Trophoblast cell (in vitro differentiated cells and primary cell): Measurements from ENCODE around the gene NKTR.

ENCODE experiments used
- DNase-seq, 2 donors: peaks; one replicate each; pipeline ENCODE4 v3.0.0-alpha.2; 2016
- H2AFZ ChIP-seq: 2 replicates; pipeline ENCODE4 v1.6.1; 2013; ENCODE audit warnings: low read length, moderate library complexity, mild to moderate bottlenecking; ENCODE audit not compliant: insufficient read depth, poor library complexity
- H2AK5ac ChIP-seq: 2 replicates; pipeline ENCODE4 v1.6.1; 2013; ENCODE audit warnings: mild to moderate bottlenecking, low read length
- H2BK120ac ChIP-seq: 2 replicates; pipeline ENCODE4 v1.6.1; 2013; ENCODE audit warnings: low read length, mild to moderate bottlenecking, moderate library complexity; ENCODE audit not compliant: insufficient read depth, poor library complexity
- H2BK12ac ChIP-seq: 2 replicates; pipeline ENCODE4 v1.6.1; 2013; ENCODE audit warnings: mild to moderate bottlenecking, low read length, moderate library complexity
- H2BK5ac ChIP-seq: 2 replicates; pipeline ENCODE4 v1.6.1; 2013; ENCODE audit warnings: low read length, low read depth, moderate library complexity, mild to moderate bottlenecking; ENCODE audit not compliant: poor library complexity
- H3K14ac ChIP-seq: 2 replicates; pipeline ENCODE4 v1.6.1; 2013; ENCODE audit warnings: mild to moderate bottlenecking, low read length
- H3K18ac ChIP-seq: 2 replicates; pipeline ENCODE4 v1.6.1; 2013; ENCODE audit warnings: mild to moderate bottlenecking, low read length
- H3K23ac ChIP-seq: 2 replicates; pipeline ENCODE4 v1.6.1; 2013; ENCODE audit warnings: low read length
- H3K27ac ChIP-seq: 2 replicates; pipeline ENCODE4 v1.5.1; 2013; ENCODE audit warnings: low read depth, mild to moderate bottlenecking, inconsistent platforms, low read length, moderate library complexity
- H3K27me3 ChIP-seq: 2 replicates; pipeline ENCODE4 v1.6.1; 2013; ENCODE audit warnings: inconsistent platforms, mild to moderate bottlenecking, low read length, moderate library complexity; ENCODE audit not compliant: insufficient read depth
- H3K36me3 ChIP-seq, 2 experiments: 1 replicate in 1 of 2; 2 replicates in 1 of 2; pipeline ENCODE4 v1.6.1; 2013; ENCODE audit warnings: low read length in 2 of 2, mild to moderate bottlenecking in 2 of 2, moderate library complexity in 1 of 2; ENCODE audit not compliant: insufficient read depth in 2 of 2, control insufficient read depth in 1 of 2
- H3K4ac ChIP-seq: 2 replicates; pipeline ENCODE4 v1.6.1; 2013; ENCODE audit warnings: low read depth, mild to moderate bottlenecking, low read length, moderate library complexity
- H3K4me1 ChIP-seq, 2 experiments: 1 replicate in 1 of 2; 2 replicates in 1 of 2; pipeline ENCODE4 v1.6.1; 2013; ENCODE audit warnings: low read length in 2 of 2, mild to moderate bottlenecking in 2 of 2, moderate library complexity in 1 of 2; ENCODE audit not compliant: insufficient read depth in 2 of 2, control insufficient read depth in 1 of 2
- H3K4me2 ChIP-seq: 2 replicates; pipeline ENCODE4 v1.6.1; 2013; ENCODE audit warnings: inconsistent platforms, mild to moderate bottlenecking, low read length, moderate library complexity
- H3K4me3 ChIP-seq: 2 replicates; pipeline ENCODE4 v1.5.1; 2013; ENCODE audit warnings: mild to moderate bottlenecking, low read depth, low read length, inconsistent platforms
- H3K79me1 ChIP-seq: one replicate; pipeline ENCODE4 v1.6.1; 2013; ENCODE audit warnings: low read length
- H3K79me2 ChIP-seq: 2 replicates; pipeline ENCODE4 v1.6.1; 2013; ENCODE audit warnings: low read length, mild to moderate bottlenecking; ENCODE audit not compliant: control insufficient read depth, insufficient read depth, poor library complexity
- H3K9ac ChIP-seq: 2 replicates; pipeline ENCODE4 v1.6.1; 2013; ENCODE audit warnings: mild to moderate bottlenecking, low read length
- H3K9me3 ChIP-seq: 2 replicates; pipeline ENCODE4 v1.6.1; 2013; ENCODE audit warnings: low read depth, mild to moderate bottlenecking, control low read depth, inconsistent platforms, low read length; ENCODE audit not compliant: insufficient read depth
- H4K12ac ChIP-seq: 2 replicates; pipeline ENCODE4 v1.6.1; 2013; ENCODE audit warnings: low read depth, mild to moderate bottlenecking, low read length, moderate library complexity
- H4K8ac ChIP-seq: 2 replicates; pipeline ENCODE4 v1.6.1; 2013; ENCODE audit warnings: low read depth, mild to moderate bottlenecking, low read length, moderate library complexity
- H4K91ac ChIP-seq: one replicate; pipeline ENCODE4 v1.6.1; 2013; ENCODE audit warnings: low read depth, mild to moderate bottlenecking, low read length, moderate library complexity
- WGBS: extraction: QIAGEN DNeasy Blood & Tissue Kit; methylation state at CpG from one replicate; pipeline ENCODE4 v1.1.7; 2013; ENCODE audit warnings: missing lambda C conversion rate; ENCODE audit not compliant: insufficient read length, insufficient coverage; ENCODE audit errors: extremely low coverage; 5-methylcytosine and 5-hydroxymethylcytosine counted together

NKTR gene

GRCh38 chr3:42590989-42591756 is 9.3 kb upstream of the NKTR start:
- Histone ChIP-seq H3K9me3 (no peaks in the 10 kb centered on the region), H3K4me3 (peak overlapping the region; percentile 94), H3K23ac (no peak overlapping the region), H2BK12ac (no peak overlapping the region), H4K8ac (peak overlapping the region; percentile 67), H3K4ac (peak overlapping the region; percentile 81), H2AK5ac (peak overlapping the region; percentile 3), H3K4me2 (peak overlapping the region; percentile 64), H4K12ac (no peak overlapping the region), H2AFZ (peak overlapping the region; percentile 11), H3K36me3 (peaks cover 0 to 5% of the 10 kb centered on the region in 2 experiments), H3K18ac (peak overlapping the region; percentile 47), H2BK120ac (peak overlapping the region; percentile 6), H3K9ac (peak overlapping the region; percentile 90), H3K27ac (no peak overlapping the region), H3K79me2 (peaks cover 6% of the 10 kb centered on the region), H2BK5ac (no peak overlapping the region), H3K79me1 (peaks cover 7% of the 10 kb centered on the region), H3K4me1 (peaks cover 11 to 12% of the 10 kb centered on the region in 2 experiments), H3K27me3 (no peaks in the 10 kb centered on the region), H3K14ac (peak overlapping the region; percentile 46), H4K91ac (no peak overlapping the region)
- WGBS: no CpG with 5 or more reads among the region's 44 CpGs
- peak in 1 of 2 donors; percentile 22 for DNase-seq

- no peak overlapping the region for H2BK12ac ChIP-seq
- H3K79me2 ChIP-seq: peaks cover 6% of the 10 kb centered on the region
- H3K36me3 ChIP-seq: peaks cover 0 to 5% of the 10 kb centered on the region in 2 experiments
- peak overlapping the region; percentile 67 for H4K8ac ChIP-seq
- no peak overlapping the region for H3K4me3 ChIP-seq
- no peaks in the 10 kb centered on the region for H3K27me3 ChIP-seq
- no peak overlapping the region for H3K27ac ChIP-seq
- H2BK120ac ChIP-seq: no peak overlapping the region
- H3K18ac ChIP-seq: no peak overlapping the region
- H3K4me1 ChIP-seq: peaks cover 11 to 12% of the 10 kb centered on the region in 2 experiments
- H3K23ac ChIP-seq: no peak overlapping the region
- no peak overlapping the region for H2AK5ac ChIP-seq
- no CpG with 5 or more reads among the region's 4 CpGs for WGBS
- H3K9ac ChIP-seq: no peak overlapping the region
- no peak overlapping the region for H4K91ac ChIP-seq
- no peak overlapping the region for H3K14ac ChIP-seq
- H3K4me2 ChIP-seq: peak overlapping the region; percentile 64
- no peak for DNase-seq
- peaks cover 7% of the 10 kb centered on the region for H3K79me1 ChIP-seq
- H4K12ac ChIP-seq: no peak overlapping the region
- H2BK5ac ChIP-seq: no peak overlapping the region
- H3K9me3 ChIP-seq: no peaks in the 10 kb centered on the region
- no peak overlapping the region for H2AFZ ChIP-seq
- H3K4ac ChIP-seq: peak overlapping the region; percentile 81
Measured at GRCh38 chr3:42591811-42592210, 8.7 kb upstream of the NKTR start.

- Histone ChIP-seq H3K4ac (no peak overlapping the region), H2AFZ (no peak overlapping the region), H2BK5ac (no peak overlapping the region), H3K27ac (no peak overlapping the region), H2BK120ac (no peak overlapping the region), H3K9ac (no peak overlapping the region), H3K79me2 (peaks cover 6% of the 10 kb centered on the region), H3K4me1 (peaks cover 11 to 12% of the 10 kb centered on the region in 2 experiments), H3K4me3 (no peak overlapping the region), H4K8ac (no peak overlapping the region), H4K91ac (no peak overlapping the region), H3K23ac (no peak overlapping the region), H3K4me2 (no peak overlapping the region), H3K14ac (no peak overlapping the region), H3K79me1 (peaks cover 7% of the 10 kb centered on the region), H2AK5ac (no peak overlapping the region), H4K12ac (no peak overlapping the region), H3K18ac (no peak overlapping the region), H2BK12ac (no peak overlapping the region), H3K36me3 (peaks cover 2 to 5% of the 10 kb centered on the region in 2 experiments), H3K27me3 (no peaks in the 10 kb centered on the region), H3K9me3 (no peaks in the 10 kb centered on the region)
- no peak for DNase-seq
- no CpG with 5 or more reads among the region's 1 CpG for WGBS
Measured at GRCh38 chr3:42593635-42594034, 6.9 kb upstream of the NKTR start.

- H3K9ac ChIP-seq: no peak overlapping the region
- H3K27me3 ChIP-seq: no peaks in the 10 kb centered on the region
- H3K4me2 ChIP-seq: no peak overlapping the region
- H3K36me3 ChIP-seq: peaks cover 2 to 5% of the 10 kb centered on the region in 2 experiments
- peaks cover 6% of the 10 kb centered on the region for H3K79me2 ChIP-seq
- no peak overlapping the region for H2AK5ac ChIP-seq
- DNase-seq: no peak
- H2BK5ac ChIP-seq: no peak overlapping the region
- no peak overlapping the region for H4K8ac ChIP-seq
- H3K4me3 ChIP-seq: no peak overlapping the region
- H3K4ac ChIP-seq: no peak overlapping the region
- H3K27ac ChIP-seq: no peak overlapping the region
- no peak overlapping the region for H4K91ac ChIP-seq
- no peak overlapping the region for H2AFZ ChIP-seq
- H3K4me1 ChIP-seq: peaks cover 4 to 5% of the 10 kb centered on the region in 2 experiments
- H3K18ac ChIP-seq: no peak overlapping the region
- no peak overlapping the region for H4K12ac ChIP-seq
- H2BK120ac ChIP-seq: no peak overlapping the region
- no peak overlapping the region for H3K23ac ChIP-seq
- H2BK12ac ChIP-seq: no peak overlapping the region
- H3K14ac ChIP-seq: no peak overlapping the region
- H3K79me1 ChIP-seq: peaks cover 6% of the 10 kb centered on the region
- no peaks in the 10 kb centered on the region for H3K9me3 ChIP-seq
- WGBS: no CpG with 5 or more reads among the region's 4 CpGs
Measured at GRCh38 chr3:42595682-42596081, 4.8 kb upstream of the NKTR start.
